HEK293 (cell line): Measurements from ENCODE around the gene RPS6KA2.

Experiments
- CTCF ChIP-seq: fragments of 450-650 bp; formaldehyde crosslinking; IDR thresholded peaks from 2 replicates; pipeline ENCODE4 v1.5.1; 2016; ENCODE audit warnings: missing biosample characterization, missing genetic modification characterization
- GLIS1 ChIP-seq: fragments of 450-650 bp; formaldehyde crosslinking; IDR thresholded peaks from 2 replicates; pipeline ENCODE4 v1.5.1; 2016; ENCODE audit warnings: missing biosample characterization, missing genetic modification characterization
- KLF1 ChIP-seq: fragments of 450-650 bp; formaldehyde crosslinking; IDR thresholded peaks from 2 replicates; pipeline ENCODE4 v1.5.1; 2016; ENCODE audit warnings: missing biosample characterization, missing genetic modification characterization
- KLF16 ChIP-seq: fragments of 450-650 bp; formaldehyde crosslinking; IDR thresholded peaks from 2 replicates; pipeline ENCODE4 v1.5.1; 2017; ENCODE audit warnings: missing biosample characterization, missing genetic modification characterization
- PRDM6 ChIP-seq: fragments of 450-650 bp; formaldehyde crosslinking; IDR thresholded peaks from 2 replicates; pipeline ENCODE4 v1.5.1; 2017; ENCODE audit warnings: missing biosample characterization, missing genetic modification characterization
- SP2 ChIP-seq: fragments of 450-650 bp; formaldehyde crosslinking; IDR thresholded peaks from 2 replicates; pipeline ENCODE4 v1.5.1; 2016; ENCODE audit warnings: missing biosample characterization, missing genetic modification characterization
- YY1 ChIP-seq: fragments of 450-650 bp; formaldehyde crosslinking; IDR thresholded peaks from 2 replicates; pipeline ENCODE4 v1.5.1; 2018; ENCODE audit warnings: missing biosample characterization, missing genetic modification characterization
- ZBTB26 ChIP-seq: fragments of 450-650 bp; formaldehyde crosslinking; optimal IDR thresholded peaks from 2 replicates; pipeline ENCODE3; 2016; ENCODE audit warnings: missing biosample characterization, mild to moderate bottlenecking, missing genetic modification characterization
- ZNF24 ChIP-seq: fragments of 450-650 bp; formaldehyde crosslinking; IDR thresholded peaks from 2 replicates; pipeline ENCODE4 v1.5.1; 2016; ENCODE audit warnings: missing biosample characterization, missing genetic modification characterization
- ZNF639 ChIP-seq: fragments of 450-650 bp; formaldehyde crosslinking; IDR thresholded peaks from 2 replicates; pipeline ENCODE4 v1.5.1; 2016; ENCODE audit warnings: missing biosample characterization, missing genetic modification characterization
- ZNF76 ChIP-seq: fragments of 450-650 bp; formaldehyde crosslinking; IDR thresholded peaks from 2 replicates; pipeline ENCODE4; 2016; ENCODE audit warnings: low read depth, missing biosample characterization, missing genetic modification characterization, borderline replicate concordance
- ZNF785 ChIP-seq: fragments of 450-650 bp; formaldehyde crosslinking; IDR thresholded peaks from 2 replicates; pipeline ENCODE4 v1.5.1; 2016; ENCODE audit warnings: missing biosample characterization, missing genetic modification characterization
- ZSCAN18 ChIP-seq: fragments of 450-650 bp; formaldehyde crosslinking; IDR thresholded peaks from 2 replicates; pipeline ENCODE4 v1.5.1; 2016; ENCODE audit warnings: missing biosample characterization, missing genetic modification characterization
- ZXDB ChIP-seq: fragments of 450-650 bp; formaldehyde crosslinking; IDR thresholded peaks from 2 replicates; pipeline ENCODE4 v1.5.1; 2016; ENCODE audit warnings: missing biosample characterization, missing genetic modification characterization

GRCh38 chr6:166377721-166378120 lies 249.3 kb downstream of the RPS6KA2 start:
- TF ChIP-seq ZBTB26 (tag by site-specific recombination) (no peak), ZNF785 (no peak), CTCF (tag by site-specific recombination) (no peak), ZNF24 (tag by site-specific recombination) (no peak), ZSCAN18 (tag by site-specific recombination) (no peak), ZXDB (no peak), GLIS1 (tag by site-specific recombination) (no peak), PRDM6 (no peak), KLF16 (tag by site-specific recombination) (no peak), ZNF76 (tag by site-specific recombination) (no peak), ZNF639 (tag by site-specific recombination) (no peak), KLF1 (tag by site-specific recombination) (no peak), YY1 (tag by site-specific recombination) (no peak), SP2 (tag by site-specific recombination) (no peak)
